ENCODE measurements around the gene DEFB114.
A peak's percentile ranks its signal among the peaks of the same experiment; 100 is the strongest.

The DEFB114 gene

GRCh38 chr6:49939993-49940498 is 23.9 kb downstream of the DEFB114 start:
- in situ Hi-C loops (cut with MboI; ENCODE audit: low pct_unique_long_range_greater_than_20kb, low sequenced_read_pairs), result no loop called here
- peak; percentile 20 for DNase-seq

- in situ Hi-C loops (cut with MboI; ENCODE audit: low pct_unique_long_range_greater_than_20kb, low sequenced_read_pairs), result no loop called here
Measured at GRCh38 chr6:49937811-49938210, 26.2 kb downstream of the DEFB114 start.

GRCh38 chr6:49937017-49937416 is 26.9 kb downstream of the DEFB114 start:
- in situ Hi-C loops (cut with MboI; ENCODE audit: low pct_unique_long_range_greater_than_20kb, low sequenced_read_pairs), result no loop called here
- no peak for DNase-seq

More at GRCh38 chr6:49937811-49938210, 26.2 kb downstream of the DEFB114 start:
- no peak for DNase-seq

- in situ Hi-C loops (cut with MboI; ENCODE audit: low pct_unique_long_range_greater_than_20kb, low sequenced_read_pairs), result no loop called here
- DNase-seq, result no peak
Measured at GRCh38 chr6:49935387-49935786, 28.6 kb downstream of the DEFB114 start.

- in situ Hi-C loops (cut with MboI; ENCODE audit: low pct_unique_long_range_greater_than_20kb, low sequenced_read_pairs), result no loop called here
- no peak for DNase-seq
Measured at GRCh38 chr6:49934770-49935169, 29.2 kb downstream of the DEFB114 start.

- DNase-seq, result no peak
- in situ Hi-C loops (cut with MboI; ENCODE audit: low pct_unique_long_range_greater_than_20kb, low sequenced_read_pairs), result no loop called here
Measured at GRCh38 chr6:49933526-49933925, 30.4 kb downstream of the DEFB114 start.

GRCh38 chr6:49929340-49929739 is 34.6 kb downstream of the DEFB114 start:
- no peak for DNase-seq
- in situ Hi-C loops (cut with MboI; ENCODE audit: low pct_unique_long_range_greater_than_20kb, low sequenced_read_pairs), result no loop called here

GRCh38 chr6:49923826-49924225 is 40.1 kb downstream of the DEFB114 start:
- no peak for DNase-seq
- in situ Hi-C loops (cut with MboI; ENCODE audit: low pct_unique_long_range_greater_than_20kb, low sequenced_read_pairs), result no loop called here

- in situ Hi-C loops (cut with MboI; ENCODE audit: low pct_unique_long_range_greater_than_20kb, low sequenced_read_pairs), result no loop called here
- no peak for DNase-seq
Measured at GRCh38 chr6:49919935-49920644, 43.9 kb downstream of the DEFB114 start.

- in situ Hi-C loops (cut with MboI; ENCODE audit: low pct_unique_long_range_greater_than_20kb, low sequenced_read_pairs), result no loop called here
Measured at GRCh38 chr6:49919261-49919660, 44.7 kb downstream of the DEFB114 start.

GRCh38 chr6:49918787-49919186 is 45.2 kb downstream of the DEFB114 start:
- in situ Hi-C loops (cut with MboI; ENCODE audit: low pct_unique_long_range_greater_than_20kb, low sequenced_read_pairs), result no loop called here
- no peak for DNase-seq

More at GRCh38 chr6:49919261-49919660, 44.7 kb downstream of the DEFB114 start:
- DNase-seq, result no peak

GRCh38 chr6:49915035-49915434 is 48.9 kb downstream of the DEFB114 start:
- DNase-seq, result no peak
- in situ Hi-C loops (cut with MboI; ENCODE audit: low pct_unique_long_range_greater_than_20kb, low sequenced_read_pairs), result no loop called here

GRCh38 chr6:49913636-49914375 is 50.2 kb downstream of the DEFB114 start:
- no peak for DNase-seq
- in situ Hi-C loops (cut with MboI; ENCODE audit: low pct_unique_long_range_greater_than_20kb, low sequenced_read_pairs), result no loop called here

- in situ Hi-C loops (cut with MboI; ENCODE audit: low pct_unique_long_range_greater_than_20kb, low sequenced_read_pairs), result no loop called here
- no peak for DNase-seq
Measured at GRCh38 chr6:49912196-49912595, 51.8 kb downstream of the DEFB114 start.

- in situ Hi-C loops (cut with MboI; ENCODE audit: low pct_unique_long_range_greater_than_20kb, low sequenced_read_pairs), result no loop called here
- DNase-seq, result no peak
Measured at GRCh38 chr6:49911252-49911651, 52.7 kb downstream of the DEFB114 start.
